NCI-H446 treated with DMSO at 0.1 percent for 48 hours (cell line): Measurements from ENCODE around the gene METTL25.
A peak's percentile ranks its signal among the peaks of the same experiment; 100 is the strongest.
"Not testable (repeated sequence)": the region's sequence is repeated elsewhere in the genome, so short reads cannot be mapped to it uniquely, and the experiment has no call there.

ENCODE experiments used
- DNase-seq: peaks from one replicate; lab custom pipeline; 2025; lab: John Stamatoyannopoulos, UW

The METTL25 gene

GRCh38 chr12:82358200-82359114, at the start of gene METTL25, which contains the start of gene CCDC59:
Gene METTL25, plus strand, starts transcription at chr12:82358529. Its CDS starts 37 bp downstream, at chr12:82358566.
Gene CCDC59, minus strand, starts transcription at chr12:82358387. Its CDS starts 11 bp downstream, at chr12:82358376.
- peak; percentile 97 for DNase-seq

- DNase-seq, result no peak
Observed at GRCh38 chr12:82314406-82314892, 43.9 kb upstream of the METTL25 start.

GRCh38 chr12:82319276-82319675, 39.1 kb upstream of the METTL25 start:
- peak; percentile 25 for DNase-seq

- DNase-seq, result no peak
Observed at GRCh38 chr12:82325540-82326336, 32.6 kb upstream of the METTL25 start.

- peak; percentile 45 for DNase-seq
Observed at GRCh38 chr12:82326905-82327503, 31.3 kb upstream of the METTL25 start.

GRCh38 chr12:82327861-82328260, 30.5 kb upstream of the METTL25 start:
- no peak for DNase-seq

GRCh38 chr12:82329508-82329907, 28.8 kb upstream of the METTL25 start:
- no peak for DNase-seq

- no peak for DNase-seq
Observed at GRCh38 chr12:82350161-82350560, 8.2 kb upstream of the METTL25 start.

GRCh38 chr12:82351390-82351789, 6.9 kb upstream of the METTL25 start:
- DNase-seq, result no peak

- DNase-seq, result no peak
Observed at GRCh38 chr12:82357340-82357739, 989 bp upstream of the METTL25 start.

GRCh38 chr12:82357845-82358199, 507 bp upstream of the METTL25 start:
- no peak for DNase-seq

- DNase-seq, result no peak
Observed at GRCh38 chr12:82359115-82359478, 768 bp downstream of the METTL25 start.

GRCh38 chr12:82360834-82361233, 2.5 kb downstream of the METTL25 start:
- DNase-seq, result not testable (repeated sequence)

GRCh38 chr12:82361461-82361915, 3.2 kb downstream of the METTL25 start:
- DNase-seq, result no peak

- DNase-seq, result no peak
Observed at GRCh38 chr12:82363990-82364389, 5.7 kb downstream of the METTL25 start.

GRCh38 chr12:82366197-82366596, 7.9 kb downstream of the METTL25 start:
- DNase-seq, result peak; percentile 39

GRCh38 chr12:82375201-82375600, 16.9 kb downstream of the METTL25 start:
- DNase-seq, result no peak

GRCh38 chr12:82378997-82379396, 20.7 kb downstream of the METTL25 start:
- DNase-seq, result no peak

- DNase-seq, result peak; percentile 9
Observed at GRCh38 chr12:82383930-82384552, 25.7 kb downstream of the METTL25 start.

GRCh38 chr12:82398879-82399278, 40.5 kb downstream of the METTL25 start:
- no peak for DNase-seq

GRCh38 chr12:82400819-82401218, 42.5 kb downstream of the METTL25 start:
- DNase-seq, result no peak

- DNase-seq, result no peak
Observed at GRCh38 chr12:82406651-82407050, 48.3 kb downstream of the METTL25 start.
